ENCODE data around the gene BID.

BID gene

DNA sequence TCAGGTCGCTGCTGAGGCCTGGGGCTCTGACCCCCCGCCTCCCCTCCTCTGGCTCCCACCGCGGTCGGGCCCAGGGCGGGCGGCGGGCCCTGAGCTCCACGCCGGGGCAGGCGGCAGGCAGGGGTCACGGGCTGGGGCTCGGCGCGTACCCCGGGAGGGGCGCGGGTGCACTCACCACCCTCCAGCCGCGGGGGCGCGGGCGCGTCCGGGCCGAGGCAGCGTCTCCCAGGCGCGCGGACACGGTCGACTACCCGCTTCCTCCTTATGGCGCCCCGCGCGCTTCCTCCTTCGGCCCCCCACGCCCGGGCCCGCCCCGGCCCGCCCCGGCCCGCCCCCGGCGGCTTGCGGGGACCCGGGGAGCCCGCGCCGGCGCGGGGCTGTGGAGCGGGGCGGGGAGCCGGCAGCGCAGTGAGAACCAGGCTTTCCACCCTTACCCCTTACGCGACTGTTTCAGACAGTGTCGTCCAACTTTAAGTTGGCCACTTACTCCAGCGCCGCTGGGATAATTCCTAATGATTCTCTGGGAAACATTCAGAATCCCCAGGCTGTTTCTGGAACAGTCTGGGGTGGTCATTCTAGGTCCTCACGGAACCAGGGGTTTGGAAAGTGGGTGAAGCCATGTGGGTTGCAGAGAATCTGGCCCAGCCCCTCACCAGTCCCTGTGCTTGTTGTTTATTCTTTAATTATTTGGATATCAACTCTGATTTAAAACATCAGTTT lies at the start of gene BID:
TSS of gene BID (minus strand) at position 264 of the 720 bp plus-strand sequence. CDS start 24,353 bp downstream, outside the sequence.
- peak in 1 of 3 donors; percentile 29 for DNase-seq (ENCODE audit: low read depth in 3 of 3, low spot score in 1 of 3)

DNA sequence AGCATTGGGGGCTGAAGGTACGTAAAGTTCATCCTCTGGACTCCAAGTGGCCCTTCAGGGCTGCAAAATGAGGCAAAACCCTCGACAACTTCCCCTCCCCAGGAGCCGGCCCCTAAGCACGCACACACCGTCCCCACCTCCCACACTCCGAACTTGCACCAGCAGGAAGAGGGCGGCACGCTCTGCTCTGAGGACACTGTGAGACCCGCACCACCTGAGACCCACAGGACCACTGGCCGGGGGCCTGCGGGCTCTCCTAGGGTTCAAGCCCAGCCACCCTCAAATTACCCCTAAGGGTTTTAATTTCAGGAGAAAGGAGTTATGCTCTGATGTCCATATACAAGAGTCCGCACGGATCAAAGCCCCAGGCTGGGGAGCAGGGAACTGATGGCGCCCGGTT lies 49.7 kb upstream of the BID start:
- no peak for DNase-seq (ENCODE audit: low read depth in 3 of 3, low spot score in 1 of 3)

DNA sequence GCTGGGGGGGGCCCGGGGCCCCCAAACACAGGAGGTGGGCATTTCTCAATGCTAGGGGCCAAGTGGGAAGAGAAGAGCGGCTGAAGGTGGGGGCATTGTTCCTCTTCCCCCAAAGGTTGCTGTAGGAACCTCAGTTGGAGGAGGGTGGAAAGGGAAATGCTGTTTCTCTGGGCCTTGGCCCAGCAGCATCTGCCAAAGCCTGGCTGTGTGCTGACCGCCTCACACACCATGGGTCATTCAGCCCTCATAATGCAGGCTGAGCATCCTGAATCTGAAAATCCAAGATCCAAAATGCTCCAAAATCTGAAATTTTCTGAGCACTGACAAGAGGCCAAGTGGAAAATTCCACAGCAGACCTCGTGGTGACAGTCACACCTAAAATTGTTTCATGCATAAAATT lies 49.0 kb upstream of the BID start:
- no peak for DNase-seq (ENCODE audit: low read depth in 3 of 3, low spot score in 1 of 3)

GRCh38 chr22:17822087-17822486 lies 47.8 kb upstream of the BID start:
- DNase-seq (ENCODE audit: low read depth in 3 of 3, low spot score in 1 of 3) = no peak

DNA sequence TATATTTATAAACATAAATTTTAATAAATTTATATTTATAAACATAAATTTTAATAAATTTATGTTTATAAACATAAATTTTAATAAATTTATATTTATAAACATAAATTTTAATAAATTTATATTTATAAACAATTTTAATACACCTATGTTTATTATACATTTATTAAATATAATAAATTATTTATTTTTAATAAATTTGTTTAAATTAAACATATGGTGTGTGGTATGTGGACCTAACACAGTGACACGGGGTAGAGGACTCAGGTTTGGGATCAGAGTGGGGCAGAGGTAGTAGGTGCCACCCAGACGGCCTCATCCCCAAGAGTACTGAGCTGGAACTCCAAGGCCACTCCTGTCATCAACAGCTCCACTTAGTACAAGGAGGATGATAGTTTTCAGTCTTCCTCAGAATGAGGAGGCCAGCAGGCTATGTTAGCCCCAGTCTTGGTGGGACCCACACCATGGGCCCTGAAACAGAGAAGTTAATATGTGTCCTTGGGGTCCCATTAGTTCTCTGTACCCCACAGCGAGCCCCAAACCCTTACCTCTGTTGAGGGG lies 46.7 kb upstream of the BID start:
- no peak for DNase-seq (ENCODE audit: low read depth in 3 of 3, low spot score in 1 of 3)

DNA sequence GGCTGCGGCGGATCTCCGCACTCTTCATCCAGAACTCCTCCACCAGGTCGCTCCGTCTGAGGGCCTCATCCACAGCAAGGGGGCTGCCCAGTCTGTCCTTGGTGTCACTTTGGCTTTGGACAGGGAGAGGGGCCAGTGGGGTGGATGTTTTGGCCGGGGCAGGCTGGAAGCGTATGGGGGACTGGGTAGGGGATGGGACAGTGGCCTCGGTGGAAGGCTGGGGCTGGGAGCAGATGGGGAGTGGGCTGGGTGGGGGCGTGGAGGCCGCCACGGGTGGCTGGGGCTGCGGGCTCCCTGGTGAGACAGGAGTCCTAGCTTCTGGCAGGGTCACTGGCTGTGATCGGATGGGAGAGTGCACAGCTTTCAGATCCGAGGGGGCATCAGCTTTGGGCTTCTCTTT lies 44.4 kb upstream of the BID start:
- DNase-seq (ENCODE audit: low read depth in 3 of 3, low spot score in 1 of 3) = no peak

DNA sequence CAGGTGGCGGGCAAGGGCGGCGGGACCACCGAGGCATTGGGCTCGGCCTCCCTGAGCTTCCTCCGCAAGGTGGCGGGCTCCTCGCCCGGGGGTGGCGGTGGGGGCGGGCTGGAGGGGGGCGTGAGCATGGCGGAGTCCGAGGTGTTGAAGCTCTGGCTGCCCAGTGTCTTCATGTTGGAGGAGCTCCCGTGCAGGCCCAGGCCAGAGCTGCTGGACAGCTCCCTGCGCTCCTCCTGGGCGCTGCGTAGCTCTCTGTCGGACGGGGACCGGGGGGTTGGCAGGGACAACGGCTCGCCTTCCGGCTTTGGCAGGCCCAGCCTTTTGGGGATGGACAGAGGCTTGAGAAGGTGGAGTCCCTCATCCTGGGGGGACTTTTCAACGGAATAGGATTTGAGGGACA lies 43.9 kb upstream of the BID start:
- DNase-seq (ENCODE audit: low read depth in 3 of 3, low spot score in 1 of 3) = no peak

DNA sequence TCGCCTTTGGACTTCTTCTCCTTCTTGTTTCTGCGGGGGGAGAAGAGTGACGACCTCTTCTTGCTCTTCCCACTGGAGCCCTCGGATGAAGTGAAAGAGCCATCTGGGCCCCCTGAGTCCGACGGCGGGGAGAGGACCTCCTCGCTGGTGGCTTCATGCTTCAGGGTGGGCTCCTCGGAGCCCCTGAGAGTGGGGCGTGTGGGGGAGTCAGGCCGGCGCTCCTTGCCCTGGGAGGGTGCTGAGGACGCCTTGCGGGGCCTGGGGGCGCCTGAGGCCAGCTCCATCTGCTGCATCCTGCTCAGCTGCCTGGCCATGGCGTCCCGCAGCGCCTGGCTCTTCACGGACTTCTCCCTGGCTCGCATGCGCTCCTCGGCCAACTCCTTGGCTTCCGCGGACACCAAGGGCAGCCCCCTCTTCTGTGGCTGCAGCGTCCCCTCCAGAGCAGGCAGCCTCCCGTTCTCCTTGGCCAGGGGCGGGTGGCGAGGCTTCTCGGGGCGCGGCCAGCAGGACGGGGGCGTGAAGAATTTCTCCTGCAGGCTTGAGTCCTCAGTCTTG lies 43.3 kb upstream of the BID start:
- no peak for DNase-seq (ENCODE audit: low read depth in 3 of 3, low spot score in 1 of 3)

DNA sequence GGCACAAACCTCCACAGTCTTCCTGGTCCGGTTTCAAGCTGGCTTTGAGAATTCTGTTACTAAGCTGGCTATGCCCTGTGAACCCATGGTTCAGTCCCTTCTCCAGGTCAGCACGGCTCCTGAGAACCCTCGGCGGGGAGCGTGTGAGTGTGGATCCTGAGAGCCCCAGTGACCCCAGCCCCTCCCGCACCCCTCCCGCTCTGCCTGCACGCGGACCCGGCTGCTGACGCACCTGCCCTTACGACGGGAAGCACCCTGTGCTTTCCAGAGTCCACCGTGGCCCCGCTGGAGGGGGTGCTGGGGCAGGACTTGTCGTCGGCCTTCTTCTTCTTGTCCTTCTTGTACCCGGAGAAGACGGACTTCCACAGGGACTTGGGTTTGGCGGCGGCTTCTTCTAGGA lies 42.8 kb upstream of the BID start:
- no peak for DNase-seq (ENCODE audit: low read depth in 3 of 3, low spot score in 1 of 3)

DNA sequence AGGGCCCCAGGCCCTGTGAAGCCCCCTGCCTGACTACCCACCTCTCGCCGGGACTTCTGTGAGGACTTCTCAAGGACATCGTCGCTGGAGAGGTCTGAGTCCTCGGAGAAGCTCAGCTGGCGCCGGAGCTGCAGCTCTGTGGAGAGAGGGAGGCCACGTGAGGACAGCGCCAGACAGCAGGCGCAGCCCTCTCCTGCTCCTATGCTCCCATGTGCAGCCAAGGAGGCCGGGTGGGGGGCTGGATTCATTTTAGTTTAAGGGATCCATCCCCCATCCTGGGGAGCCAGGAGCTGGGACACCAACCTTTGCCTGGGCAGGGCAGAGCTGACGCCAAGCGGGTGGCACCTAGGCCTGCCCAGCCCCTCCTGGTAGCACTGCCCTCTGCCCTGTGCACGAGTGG lies 42.4 kb upstream of the BID start:
- DNase-seq (ENCODE audit: low read depth in 3 of 3, low spot score in 1 of 3) = no peak

- DNase-seq (ENCODE audit: low read depth in 3 of 3, low spot score in 1 of 3) = no peak
Measured at GRCh38 chr22:17815703-17816254, 41.5 kb upstream of the BID start.

DNA sequence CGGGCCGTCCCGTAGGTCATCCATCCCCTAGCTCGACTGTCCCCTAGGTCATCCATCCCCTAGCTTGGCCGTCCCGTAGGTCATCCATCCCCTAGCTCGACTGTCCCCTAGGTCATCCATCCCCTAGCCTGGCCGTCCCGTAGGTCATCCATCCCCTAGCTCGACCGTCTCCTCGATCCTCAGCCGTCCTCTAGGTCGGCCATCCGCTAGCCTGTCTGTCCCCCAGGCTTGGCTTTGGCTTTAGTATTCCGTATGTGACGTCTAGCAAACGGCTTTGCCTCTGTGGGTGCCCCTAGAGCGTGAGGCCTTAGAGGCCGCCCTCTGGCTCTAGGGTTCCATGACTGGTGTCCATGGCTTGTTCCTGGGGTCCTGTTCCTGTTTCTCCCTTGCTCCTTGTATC lies 40.6 kb upstream of the BID start:
- no peak for DNase-seq (ENCODE audit: low read depth in 3 of 3, low spot score in 1 of 3)

DNA sequence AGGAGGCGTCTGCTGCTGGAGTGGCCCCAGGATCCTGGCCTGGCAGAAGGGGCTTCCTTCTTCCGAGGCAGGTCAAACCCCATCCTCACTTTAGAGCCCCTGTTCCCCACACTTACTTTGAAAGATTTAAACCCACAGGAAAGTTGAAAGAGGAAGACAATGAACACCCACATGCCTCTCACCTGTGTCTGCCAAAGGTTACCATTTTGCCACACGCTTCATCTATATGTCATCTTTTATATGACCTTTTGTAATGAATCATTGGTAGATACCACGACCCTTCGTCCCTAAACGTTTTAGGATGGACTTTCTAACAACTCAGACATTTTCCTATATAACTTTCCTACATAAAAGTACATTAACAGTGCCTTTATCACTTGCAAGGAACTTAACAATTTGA lies 39.8 kb upstream of the BID start:
- DNase-seq (ENCODE audit: low read depth in 3 of 3, low spot score in 1 of 3) = no peak

GRCh38 chr22:17811119-17811518 lies 36.9 kb upstream of the BID start:
- DNase-seq (ENCODE audit: low read depth in 3 of 3, low spot score in 1 of 3) = no peak

GRCh38 chr22:17810570-17811116 lies 36.4 kb upstream of the BID start:
- DNase-seq (ENCODE audit: low read depth in 3 of 3, low spot score in 1 of 3) = no peak

GRCh38 chr22:17808693-17809403 lies 34.6 kb upstream of the BID start:
- no peak for DNase-seq (ENCODE audit: low read depth in 3 of 3, low spot score in 1 of 3)

GRCh38 chr22:17807578-17808410 lies 33.5 kb upstream of the BID start:
- no peak for DNase-seq (ENCODE audit: low read depth in 3 of 3, low spot score in 1 of 3)

DNA sequence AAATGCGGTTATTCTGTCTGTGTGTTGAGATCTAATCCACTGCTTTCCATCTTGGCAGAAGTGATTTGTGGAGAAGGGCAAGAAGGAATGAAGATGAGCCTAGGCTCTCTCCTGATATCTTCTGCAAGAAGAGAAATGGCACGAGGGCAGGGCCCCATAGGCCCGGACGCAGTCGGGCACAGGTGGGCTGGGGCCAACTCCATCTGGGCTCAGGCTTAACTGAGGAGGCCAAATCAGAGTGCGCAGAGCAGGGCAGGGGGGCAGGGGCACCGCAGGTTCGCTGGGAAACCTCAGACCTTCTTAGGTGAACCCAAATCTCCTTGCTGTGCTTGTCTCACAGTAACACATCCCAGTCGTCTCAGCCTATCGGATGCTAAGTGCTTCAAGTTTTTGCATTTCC lies 32.8 kb upstream of the BID start:
- DNase-seq (ENCODE audit: low read depth in 3 of 3, low spot score in 1 of 3) = no peak

- no peak for DNase-seq (ENCODE audit: low read depth in 3 of 3, low spot score in 1 of 3)
Measured at GRCh38 chr22:17806437-17806836, 32.2 kb upstream of the BID start.

- DNase-seq (ENCODE audit: low read depth in 3 of 3, low spot score in 1 of 3) = no peak
Measured at GRCh38 chr22:17804331-17805080, 30.2 kb upstream of the BID start.

Measured in stimulated activated CD4-positive, alpha-beta T cell treated with anti-CD3 and anti-CD28 coated beads, TNF-alpha, amount 100 ng/mL, for 1 hour (primary cell).